ENCODE measurements around the gene SOX4. TPM values are rescaled to one million over a fixed set of nuclear protein-coding genes. Genes with fewer than 3 reads are reported as not detected.

Gene SOX4
- total RNA-seq, 2 donors from 2014 or later, result 0.97 to 1.7 TPM

DNA sequence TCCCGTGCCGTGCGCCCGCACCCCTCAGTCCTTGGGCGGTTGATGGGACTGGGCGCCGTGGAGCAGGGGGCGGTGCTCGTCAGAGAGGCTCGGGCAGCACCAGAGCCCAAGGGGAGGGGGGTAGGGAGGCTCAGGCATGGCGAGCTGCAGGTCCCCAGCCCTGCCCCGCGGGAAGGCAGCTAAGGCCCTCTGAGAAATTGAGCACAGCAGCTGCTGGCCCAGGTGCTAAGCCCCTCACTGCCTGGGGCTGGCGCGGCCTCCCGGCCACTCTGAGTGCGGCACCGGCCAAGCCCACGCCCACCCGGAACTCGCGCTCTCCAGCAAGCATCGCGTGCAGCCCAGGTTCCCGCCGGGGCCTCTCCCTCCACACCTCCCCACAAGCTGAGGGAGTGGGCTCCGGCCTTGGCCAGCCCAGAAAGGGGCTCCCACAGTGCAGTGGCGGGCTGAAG lies 16.4 kb downstream of the SOX4 start:
- Mint-ChIP-seq H3K27ac (no peak overlapping the region), H3K4me1 (no peaks in the 10 kb centered on the region), H3K36me3 (ENCODE audit: low read depth) (no peaks in the 10 kb centered on the region), H3K27me3 (peaks cover 29% of the 10 kb centered on the region), H3K4me3 (no peak overlapping the region)
- no peak for ATAC-seq
- DNase-seq, result no peak
- no peaks in the 10 kb centered on the region for H3K9me3 ChIP-seq (ENCODE audit: control insufficient read depth, low read length, poor library complexity, severe bottlenecking)

DNA sequence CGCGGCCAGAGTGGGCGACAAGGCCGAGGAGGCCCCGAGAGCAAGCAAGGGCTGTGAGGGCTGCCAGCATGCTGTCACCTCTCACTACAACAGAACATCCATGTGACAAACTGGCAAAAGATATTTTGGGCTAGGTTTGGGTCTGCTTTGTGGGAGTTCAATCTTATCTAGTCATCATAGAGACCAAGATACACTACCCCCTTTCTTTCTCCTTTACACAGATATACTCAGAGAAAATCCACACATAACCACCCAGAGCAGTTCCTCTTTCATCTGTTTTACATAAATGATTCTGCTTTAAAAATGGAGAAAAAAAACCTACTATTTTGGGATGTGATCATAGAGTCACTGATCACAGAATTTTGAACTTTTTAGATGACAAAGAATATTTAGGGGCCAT lies 16.8 kb downstream of the SOX4 start:
- no peaks in the 10 kb centered on the region for H3K9me3 ChIP-seq (ENCODE audit: control insufficient read depth, low read length, poor library complexity, severe bottlenecking)
- Mint-ChIP-seq H3K36me3 (ENCODE audit: low read depth) (no peaks in the 10 kb centered on the region), H3K4me1 (no peaks in the 10 kb centered on the region), H3K27ac (no peak overlapping the region), H3K4me3 (no peak overlapping the region), H3K27me3 (peaks cover 29% of the 10 kb centered on the region)
- DNase-seq, result no peak
- ATAC-seq, result no peak

DNA sequence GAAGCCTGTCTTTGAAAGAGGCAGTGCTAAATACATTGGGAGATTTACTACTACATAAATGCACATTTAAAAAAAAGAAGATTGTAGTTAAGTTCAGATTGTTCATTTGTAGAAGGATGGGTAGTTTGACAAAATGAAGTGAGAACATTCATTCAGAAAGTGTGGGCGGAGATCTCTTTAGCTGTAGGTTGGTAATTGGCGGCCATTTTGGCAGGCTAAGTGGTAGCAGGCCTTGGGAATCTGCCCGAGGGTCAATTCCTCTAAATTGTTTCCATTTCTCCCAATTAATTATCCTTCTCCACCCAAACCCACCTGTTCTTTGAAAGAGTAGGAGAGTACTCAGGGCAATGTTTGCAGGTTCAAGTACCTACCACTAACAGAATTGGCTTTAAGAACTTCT lies 17.9 kb downstream of the SOX4 start:
- H3K27me3 Mint-ChIP-seq, result peaks cover 36% of the 10 kb centered on the region
- no peak overlapping the region for H3K27ac Mint-ChIP-seq
- H3K4me1 Mint-ChIP-seq, result no peaks in the 10 kb centered on the region

DNA sequence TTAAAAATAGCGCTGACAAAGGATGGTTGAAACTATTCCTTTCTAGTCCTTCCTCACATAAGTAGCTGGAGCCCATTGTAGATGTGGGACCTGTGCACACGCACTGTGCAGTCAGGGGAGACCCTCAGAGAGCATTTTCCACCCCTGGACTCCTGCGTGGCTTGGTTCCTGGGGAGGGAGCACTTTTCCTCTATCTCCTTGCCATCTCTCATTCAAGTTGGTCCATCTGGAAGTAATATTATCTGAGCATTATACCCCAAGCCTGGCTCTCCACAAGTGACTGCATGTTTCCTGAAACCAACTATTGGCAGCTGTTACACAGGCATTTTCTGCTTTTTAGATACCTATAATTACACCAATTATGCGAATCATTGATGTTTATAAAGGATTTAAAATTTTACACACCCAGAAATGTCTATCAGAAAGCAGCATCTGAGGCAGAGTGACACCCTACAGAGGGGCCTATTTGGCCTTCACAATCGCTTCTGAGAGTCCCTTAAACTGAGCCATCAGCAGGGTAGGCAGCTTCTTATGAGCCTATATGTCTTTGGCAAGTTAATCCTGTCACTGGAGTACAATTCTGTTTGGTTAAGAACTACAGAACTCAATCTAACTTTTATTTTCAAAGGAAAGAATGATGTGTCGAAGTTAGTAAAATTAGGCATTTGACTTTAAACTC lies 18.7 kb downstream of the SOX4 start:
- H3K9me3 ChIP-seq (ENCODE audit: control insufficient read depth, low read length, poor library complexity, severe bottlenecking), result no peaks in the 10 kb centered on the region
- DNase-seq (no peak), ATAC-seq (no peak)
- H3K4me3 Mint-ChIP-seq, result no peak overlapping the region
- H3K27ac Mint-ChIP-seq, result no peak overlapping the region
- no peaks in the 10 kb centered on the region for H3K4me1 Mint-ChIP-seq
- H3K27me3 Mint-ChIP-seq, result peaks cover 29% of the 10 kb centered on the region
- no peaks in the 10 kb centered on the region for H3K36me3 Mint-ChIP-seq (ENCODE audit: low read depth)

More for the DNA sequence above, 17.9 kb downstream of the SOX4 start:
- H3K36me3 Mint-ChIP-seq (ENCODE audit: low read depth), result no peaks in the 10 kb centered on the region
- no peaks in the 10 kb centered on the region for H3K9me3 ChIP-seq (ENCODE audit: control insufficient read depth, low read length, poor library complexity, severe bottlenecking)
- no peak overlapping the region for H3K4me3 Mint-ChIP-seq
- DNase-seq (no peak), ATAC-seq (no peak)

DNA sequence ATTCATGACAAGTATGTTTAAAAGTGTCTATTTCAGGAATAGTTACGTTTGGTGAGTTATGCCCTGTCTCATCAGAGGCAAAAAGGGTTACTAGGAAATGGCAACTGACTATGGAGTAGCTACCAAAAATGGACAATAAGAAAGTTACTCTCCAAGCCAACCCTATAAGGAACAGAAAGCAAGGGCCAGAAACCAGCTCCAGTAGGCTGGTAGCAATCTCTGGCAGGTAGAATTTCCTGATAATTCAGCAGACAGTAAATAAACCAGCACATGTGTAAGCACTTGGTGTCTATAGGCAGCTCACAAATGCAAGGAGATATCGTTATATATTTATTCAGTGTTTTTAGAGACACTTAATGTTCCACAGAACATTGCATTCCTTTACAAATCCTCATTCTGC lies 20.3 kb downstream of the SOX4 start:
- Mint-ChIP-seq H3K36me3 (ENCODE audit: low read depth) (no peaks in the 10 kb centered on the region), H3K27me3 (peaks cover 27% of the 10 kb centered on the region), H3K4me3 (no peak overlapping the region), H3K27ac (no peak overlapping the region), H3K4me1 (no peaks in the 10 kb centered on the region)
- no peaks in the 10 kb centered on the region for H3K9me3 ChIP-seq (ENCODE audit: control insufficient read depth, low read length, poor library complexity, severe bottlenecking)
- no peak for ATAC-seq
- no peak for DNase-seq

DNA sequence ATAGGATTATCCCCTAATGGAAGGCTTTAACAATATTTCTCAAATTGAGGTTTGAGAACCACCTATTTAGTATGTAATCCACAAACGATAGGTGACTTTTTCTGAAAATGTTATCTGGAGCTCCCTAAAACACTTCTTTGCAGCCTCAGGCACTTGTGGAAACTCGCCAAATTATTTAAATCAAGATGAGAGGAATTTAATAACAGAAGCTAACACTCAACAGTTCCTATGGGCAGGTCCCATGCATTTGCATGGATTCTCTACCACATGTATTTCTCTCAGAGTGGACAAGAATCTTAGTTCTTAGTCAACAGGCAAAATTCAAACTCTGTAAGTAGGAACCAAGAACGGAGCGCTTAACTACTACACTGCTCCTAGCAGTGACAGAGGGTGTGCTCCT lies 20.7 kb downstream of the SOX4 start:
- H3K4me1 Mint-ChIP-seq, result no peaks in the 10 kb centered on the region
- H3K27ac Mint-ChIP-seq, result no peak overlapping the region
- H3K9me3 ChIP-seq (ENCODE audit: control insufficient read depth, low read length, poor library complexity, severe bottlenecking), result no peaks in the 10 kb centered on the region
- peaks cover 27% of the 10 kb centered on the region for H3K27me3 Mint-ChIP-seq
- no peak for DNase-seq
- no peak for ATAC-seq
- H3K4me3 Mint-ChIP-seq, result no peak overlapping the region
- H3K36me3 Mint-ChIP-seq (ENCODE audit: low read depth), result no peaks in the 10 kb centered on the region

DNA sequence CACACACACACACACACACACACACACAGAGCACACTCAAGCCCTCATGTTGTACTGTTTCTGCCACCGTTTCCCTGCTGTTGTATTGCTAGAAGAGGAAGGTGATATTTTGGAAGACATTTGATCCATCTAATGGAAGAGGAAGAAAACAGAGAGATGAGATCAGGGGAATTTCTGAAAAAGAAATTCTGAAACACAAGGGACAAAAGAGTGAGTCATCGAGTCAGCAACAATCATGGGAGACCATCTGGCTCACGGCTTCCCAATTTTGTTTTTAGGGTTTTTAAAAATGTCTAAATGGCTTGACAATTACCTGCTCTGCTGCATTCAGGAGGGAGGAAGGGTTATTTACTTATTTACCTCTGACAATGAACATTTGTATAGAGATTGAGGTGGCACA lies 22.0 kb downstream of the SOX4 start:
- no peak for ATAC-seq
- no peaks in the 10 kb centered on the region for H3K4me1 Mint-ChIP-seq
- H3K27ac Mint-ChIP-seq, result no peak overlapping the region
- no peak overlapping the region for H3K4me3 Mint-ChIP-seq
- no peaks in the 10 kb centered on the region for H3K36me3 Mint-ChIP-seq (ENCODE audit: low read depth)
- DNase-seq, result no peak
- peaks cover 27% of the 10 kb centered on the region for H3K27me3 Mint-ChIP-seq
- no peaks in the 10 kb centered on the region for H3K9me3 ChIP-seq (ENCODE audit: control insufficient read depth, low read length, poor library complexity, severe bottlenecking)

DNA sequence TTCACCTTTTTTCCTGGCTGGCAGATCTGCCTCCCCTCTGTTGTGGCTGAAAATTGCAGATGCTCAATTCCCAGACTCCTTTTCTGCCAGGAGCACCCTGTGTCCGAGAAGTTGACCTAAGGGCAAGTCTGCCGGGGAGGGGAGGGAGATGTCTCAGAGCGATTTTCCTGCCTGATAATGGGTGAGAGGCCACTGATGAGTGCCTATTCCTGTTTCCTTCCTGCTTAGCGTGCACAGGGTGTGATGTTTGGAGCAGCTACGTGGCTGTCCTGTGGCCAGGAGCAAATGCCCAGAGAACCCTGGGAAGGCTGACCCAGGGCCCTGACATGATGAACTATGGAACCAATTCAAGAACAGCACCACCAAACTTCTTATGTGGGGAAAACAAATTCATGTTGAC lies 22.5 kb downstream of the SOX4 start:
- ATAC-seq, result no peak

DNA sequence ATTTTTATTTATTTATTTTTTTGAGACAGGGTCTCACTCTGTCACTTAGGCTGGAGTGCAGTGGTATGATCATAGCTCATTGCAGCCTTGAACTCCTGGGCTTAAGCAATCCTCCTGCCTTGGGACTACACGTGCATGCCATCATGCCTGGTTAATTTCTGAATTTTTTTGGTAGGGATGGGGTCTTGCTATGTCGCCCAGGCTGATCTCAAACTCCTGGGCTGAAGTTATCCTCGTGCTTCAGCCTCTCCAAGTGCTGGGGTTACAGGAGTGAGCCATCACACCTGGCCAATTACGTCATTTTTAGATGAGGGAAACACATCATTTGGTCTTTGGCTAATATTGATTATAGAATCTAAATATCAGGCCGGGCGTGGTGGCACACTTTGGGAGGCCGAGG lies 32.1 kb downstream of the SOX4 start:
- ATAC-seq (no peak), DNase-seq (no peak)
- no peaks in the 10 kb centered on the region for H3K9me3 ChIP-seq (ENCODE audit: control insufficient read depth, low read length, poor library complexity, severe bottlenecking)
- Mint-ChIP-seq H3K36me3 (ENCODE audit: low read depth) (no peaks in the 10 kb centered on the region), H3K4me3 (no peak overlapping the region), H3K27me3 (peaks cover 16% of the 10 kb centered on the region), H3K27ac (no peak overlapping the region), H3K4me1 (peaks cover 3% of the 10 kb centered on the region)

More for the DNA sequence above, 22.5 kb downstream of the SOX4 start:
- no peaks in the 10 kb centered on the region for H3K4me1 Mint-ChIP-seq
- DNase-seq, result no peak
- H3K27ac Mint-ChIP-seq, result no peak overlapping the region
- H3K36me3 Mint-ChIP-seq (ENCODE audit: low read depth), result no peaks in the 10 kb centered on the region
- H3K27me3 Mint-ChIP-seq, result peaks cover 30% of the 10 kb centered on the region
- no peak overlapping the region for H3K4me3 Mint-ChIP-seq
- no peaks in the 10 kb centered on the region for H3K9me3 ChIP-seq (ENCODE audit: control insufficient read depth, low read length, poor library complexity, severe bottlenecking)

DNA sequence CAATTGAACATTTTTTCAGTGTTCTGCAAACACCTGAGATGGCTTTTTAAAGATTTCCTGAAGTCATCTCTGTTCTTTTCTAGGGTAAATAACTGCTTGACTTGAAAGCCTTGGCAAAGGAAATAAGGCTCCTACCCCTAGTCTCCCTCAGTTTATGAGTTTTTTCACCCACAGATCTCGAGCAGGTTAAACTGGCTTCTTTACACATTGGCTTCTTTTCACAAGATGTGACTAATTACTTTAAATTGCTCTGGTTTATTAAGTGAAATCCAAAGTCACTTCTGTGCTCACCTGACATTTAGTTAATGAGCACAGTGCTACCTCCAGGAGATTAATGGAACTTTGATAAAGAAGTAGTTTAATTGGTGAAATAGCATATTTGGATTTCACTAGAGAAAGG lies 33.2 kb downstream of the SOX4 start:
- H3K4me1 Mint-ChIP-seq, result peaks cover 3% of the 10 kb centered on the region
- no peaks in the 10 kb centered on the region for H3K9me3 ChIP-seq (ENCODE audit: control insufficient read depth, low read length, poor library complexity, severe bottlenecking)
- no peak for ATAC-seq
- no peak overlapping the region for H3K4me3 Mint-ChIP-seq
- no peaks in the 10 kb centered on the region for H3K36me3 Mint-ChIP-seq (ENCODE audit: low read depth)
- no peak for DNase-seq
- H3K27ac Mint-ChIP-seq, result no peak overlapping the region
- peaks cover 11% of the 10 kb centered on the region for H3K27me3 Mint-ChIP-seq

DNA sequence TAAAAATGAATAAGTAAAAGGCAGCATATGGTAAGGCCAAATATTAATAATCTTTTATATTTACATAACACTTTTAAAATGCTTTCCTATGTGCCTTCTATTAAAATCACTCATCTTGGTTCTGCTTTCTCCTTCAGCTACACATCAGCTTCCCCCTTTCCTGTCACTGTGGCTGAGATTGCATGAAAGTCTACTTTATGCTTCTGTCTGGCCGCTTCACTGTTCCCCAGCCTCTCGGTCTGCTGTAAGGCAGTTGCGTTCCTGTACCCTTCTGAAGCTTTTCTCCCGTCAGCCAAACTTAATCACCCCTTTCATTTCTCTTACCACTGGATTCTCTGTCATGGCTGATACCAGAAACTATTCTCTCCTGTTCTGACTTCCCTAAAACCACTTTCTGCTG lies 34.6 kb downstream of the SOX4 start:
- H3K36me3 Mint-ChIP-seq (ENCODE audit: low read depth), result no peaks in the 10 kb centered on the region
- peaks cover 11% of the 10 kb centered on the region for H3K27me3 Mint-ChIP-seq
- H3K9me3 ChIP-seq (ENCODE audit: control insufficient read depth, low read length, poor library complexity, severe bottlenecking), result no peaks in the 10 kb centered on the region
- no peak overlapping the region for H3K4me3 Mint-ChIP-seq
- H3K27ac Mint-ChIP-seq, result no peak overlapping the region
- ATAC-seq (no peak), DNase-seq (no peak)
- H3K4me1 Mint-ChIP-seq, result peaks cover 3% of the 10 kb centered on the region

DNA sequence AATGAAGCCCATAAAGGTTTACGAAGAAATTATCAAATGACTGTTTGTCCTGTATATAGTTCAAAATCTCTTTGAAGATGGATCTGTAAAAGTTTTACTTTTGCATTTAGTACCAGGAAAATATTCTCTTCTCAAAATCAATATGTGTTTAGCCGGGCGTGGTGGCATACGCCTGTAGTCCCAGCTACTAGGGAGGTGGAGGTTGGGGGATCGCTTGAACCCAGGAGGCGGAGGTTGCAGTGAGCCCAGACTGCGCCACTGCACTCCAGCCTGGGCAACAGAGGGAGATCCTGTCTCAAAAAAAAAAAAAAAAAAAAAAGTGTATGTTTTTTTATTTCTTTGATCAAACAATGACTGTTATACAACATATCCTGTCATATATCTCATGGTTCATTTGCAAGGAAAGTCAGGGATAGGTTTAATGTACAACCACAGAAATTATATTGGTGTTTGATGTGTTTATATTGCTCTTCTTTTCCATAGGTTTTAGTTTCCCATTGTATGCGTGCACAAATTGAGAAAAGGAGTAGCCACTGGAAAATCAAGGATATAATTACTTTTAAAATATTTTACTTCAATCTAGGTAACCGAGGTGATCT lies 40.1 kb downstream of the SOX4 start:
- Mint-ChIP-seq H3K4me3 (no peak overlapping the region), H3K27ac (no peak overlapping the region), H3K36me3 (ENCODE audit: low read depth) (no peaks in the 10 kb centered on the region), H3K4me1 (no peaks in the 10 kb centered on the region), H3K27me3 (no peaks in the 10 kb centered on the region)
- DNase-seq (no peak), ATAC-seq (no peak)
- H3K9me3 ChIP-seq (ENCODE audit: control insufficient read depth, low read length, poor library complexity, severe bottlenecking), result no peaks in the 10 kb centered on the region

DNA sequence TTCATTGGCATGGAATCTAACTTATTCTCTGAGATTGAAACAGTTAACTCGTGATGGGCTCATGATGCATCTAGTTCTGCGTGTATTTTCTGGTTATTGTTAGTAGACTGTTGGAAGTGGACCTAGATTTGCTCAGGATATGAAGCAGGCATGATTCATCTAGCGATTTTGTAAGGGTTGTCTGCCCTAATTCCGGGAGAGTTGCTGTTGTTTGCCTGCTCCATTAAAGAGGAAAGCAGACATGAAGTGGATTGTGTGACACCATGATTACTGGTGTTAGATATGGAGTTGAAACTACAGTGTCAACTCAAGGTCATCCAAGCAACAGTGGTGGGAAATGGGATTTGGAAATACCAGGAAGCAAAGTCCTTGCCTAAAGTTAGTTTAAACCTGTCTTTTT lies 41.0 kb downstream of the SOX4 start:
- no peaks in the 10 kb centered on the region for H3K9me3 ChIP-seq (ENCODE audit: control insufficient read depth, low read length, poor library complexity, severe bottlenecking)
- DNase-seq (no peak), ATAC-seq (no peak)
- Mint-ChIP-seq H3K36me3 (ENCODE audit: low read depth) (no peaks in the 10 kb centered on the region), H3K4me1 (no peaks in the 10 kb centered on the region), H3K4me3 (no peak overlapping the region), H3K27me3 (no peaks in the 10 kb centered on the region), H3K27ac (no peak overlapping the region)

DNA sequence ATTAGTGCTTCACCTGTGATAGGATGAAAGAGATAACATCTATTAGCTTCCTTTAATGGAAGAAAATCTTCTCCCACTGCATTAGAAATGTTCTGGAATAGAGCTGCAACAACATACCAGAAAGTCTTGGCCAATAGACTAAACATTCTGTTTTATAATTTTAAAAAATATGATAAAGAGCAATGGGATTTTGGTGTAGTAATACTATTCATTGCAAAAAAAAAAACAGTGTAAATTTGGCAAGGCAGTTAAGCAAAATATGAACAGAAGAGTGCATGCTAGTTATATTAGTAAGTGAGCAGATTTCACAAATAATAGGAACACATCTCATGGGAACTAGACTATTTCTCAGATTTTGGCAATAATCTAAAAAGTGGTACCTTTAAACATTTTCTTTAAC lies 43.3 kb downstream of the SOX4 start:
- DNase-seq, result no peak
- Mint-ChIP-seq H3K27me3 (no peaks in the 10 kb centered on the region), H3K27ac (no peak overlapping the region), H3K4me3 (no peak overlapping the region), H3K36me3 (ENCODE audit: low read depth) (no peaks in the 10 kb centered on the region), H3K4me1 (no peaks in the 10 kb centered on the region)
- no peaks in the 10 kb centered on the region for H3K9me3 ChIP-seq (ENCODE audit: control insufficient read depth, low read length, poor library complexity, severe bottlenecking)
- no peak for ATAC-seq

All from T-helper 17 cell (primary cell).